CD14-positive monocyte (primary cell): ENCODE data around the gene DMBX1. TPM values are rescaled to one million over a fixed set of nuclear protein-coding genes. Genes with fewer than 3 reads are reported as not detected.
A peak's percentile ranks its signal among the peaks of the same experiment; 100 is the strongest.

Experiments
- DNase-seq, 3 donors: peaks; one replicate each; pipeline ENCODE4 v3.0.0-alpha.2; 2011 to 2022
- H2AFZ ChIP-seq: 2 replicates; pipeline ENCODE4 v1.6.0; 2012; ENCODE audit warnings: mild to moderate bottlenecking, low read depth, low read length, inconsistent platforms; ENCODE audit not compliant: insufficient read depth, poor library complexity, severe bottlenecking
- H3K27ac ChIP-seq, 2 donors: 1 replicate in 1 of 2; 2 replicates in 1 of 2; pipeline ENCODE4 v1.5.1; 2012 to 2013; ENCODE audit warnings: low read length in 2 of 2, control low read depth in 1 of 2, inconsistent platforms in 1 of 2, low read depth in 1 of 2, mild to moderate bottlenecking in 1 of 2
- H3K27me3 ChIP-seq, 2 donors: one replicate each; pipeline versions ENCODE4 v1.6.0 to v1.6.1; 2011 to 2013; ENCODE audit warnings: low read length in 2 of 2; ENCODE audit not compliant: control insufficient read depth in 2 of 2, insufficient read depth in 2 of 2
- H3K36me3 ChIP-seq, 2 donors: replicated peaks in 1 of 2; 1 replicate in 1 of 2; 2 replicates in 1 of 2; pipeline versions ENCODE4 v1.5.1 to v1.6.1; 2012 to 2013; ENCODE audit warnings: low read length in 2 of 2, control low read depth in 1 of 2, inconsistent platforms in 1 of 2, mild to moderate bottlenecking in 1 of 2; ENCODE audit not compliant: insufficient read depth in 2 of 2, control insufficient read depth in 1 of 2
- H3K4me1 ChIP-seq, 2 donors: 1 replicate in 1 of 2; 2 replicates in 1 of 2; pipeline versions ENCODE4 v1.5.1 to v1.6.1; 2012 to 2013; ENCODE audit warnings: low read length in 2 of 2, control low read depth in 1 of 2, inconsistent platforms in 1 of 2, mild to moderate bottlenecking in 1 of 2, moderate library complexity in 1 of 2; ENCODE audit not compliant: insufficient read depth in 2 of 2, control insufficient read depth in 1 of 2
- H3K4me2 ChIP-seq: replicated peaks from 2 replicates; pipeline ENCODE3; 2012; ENCODE audit warnings: low read length, moderate library complexity, mild to moderate bottlenecking; ENCODE audit not compliant: poor library complexity, severe bottlenecking; ENCODE audit errors: extremely low read depth
- H3K4me3 ChIP-seq, 3 experiments: fragments of 200-600 bp in 1 of 3; sonication (generic) in 1 of 3; replicated peaks in 1 of 3; 1 replicate in 2 of 3; 2 replicates in 1 of 3; pipeline ENCODE4 v1.5.1; 2011 to 2013; ENCODE audit warnings: low read length in 3 of 3, mild to moderate bottlenecking in 3 of 3, control low read depth in 2 of 3, low read depth in 2 of 3, inconsistent platforms in 1 of 3, moderate library complexity in 1 of 3
- H3K79me2 ChIP-seq: 2 replicates; pipeline ENCODE4 v1.6.0; 2012; ENCODE audit warnings: mild to moderate bottlenecking, control low read depth, inconsistent platforms, low read length, moderate library complexity; ENCODE audit not compliant: insufficient read depth
- H3K9ac ChIP-seq: 2 replicates; pipeline ENCODE4 v1.6.0; 2017; ENCODE audit warnings: low read length, mild to moderate bottlenecking; ENCODE audit not compliant: insufficient read depth, poor library complexity, severe bottlenecking
- H3K9me3 ChIP-seq, 2 donors: replicated peaks in 1 of 2; 1 replicate in 1 of 2; 2 replicates in 1 of 2; pipeline versions ENCODE4 v1.5.1 to v1.6.1; 2012 to 2013; ENCODE audit warnings: low read length in 2 of 2, control low read depth in 1 of 2; ENCODE audit not compliant: control insufficient read depth in 1 of 2, insufficient read depth in 1 of 2
- H4K20me1 ChIP-seq: 2 replicates; pipeline ENCODE4 v1.6.0; 2012; ENCODE audit warnings: mild to moderate bottlenecking, low read length, control low read depth, moderate library complexity; ENCODE audit not compliant: insufficient read depth
- H3K27ac Mint-ChIP-seq, 7 donors: one replicate each; pipeline ENCODE4 v1.8.0; 2020; ENCODE audit warnings: mild to moderate bottlenecking in 7 of 7, mixed read lengths in 7 of 7, moderate library complexity in 6 of 7, inconsistent platforms in 2 of 7
- H3K27me3 Mint-ChIP-seq, 3 donors: one replicate each; pipeline ENCODE4 v1.8.0; 2021 to 2022; ENCODE audit warnings: low read depth in 3 of 3, mild to moderate bottlenecking in 3 of 3, mixed read lengths in 3 of 3, moderate library complexity in 3 of 3, inconsistent platforms in 1 of 3
- H3K36me3 Mint-ChIP-seq, 2 donors: one replicate each; pipeline ENCODE4 v1.8.0; 2020; ENCODE audit warnings: mixed read lengths in 2 of 2, inconsistent platforms in 1 of 2, mild to moderate bottlenecking in 1 of 2
- H3K4me1 Mint-ChIP-seq: one replicate; pipeline ENCODE4 v1.8.0; 2020; ENCODE audit warnings: mild to moderate bottlenecking, mixed read lengths
- H3K4me3 Mint-ChIP-seq, 2 donors: one replicate each; pipeline ENCODE4 v1.8.0; 2020; ENCODE audit warnings: mild to moderate bottlenecking in 2 of 2, mixed read lengths in 2 of 2, moderate library complexity in 1 of 2
- H3K9me3 Mint-ChIP-seq, 7 donors: one replicate each; pipeline ENCODE4 v1.8.0; 2020 to 2022; ENCODE audit warnings: mixed read lengths in 7 of 7, mild to moderate bottlenecking in 6 of 7, moderate library complexity in 6 of 7, inconsistent platforms in 2 of 7
- CTCF ChIP-seq: fragments of 200-600 bp; IDR thresholded peaks from one replicate; pipeline ENCODE4 v1.8.0; 2022; ENCODE audit warnings: antibody characterized with exemption, mild to moderate bottlenecking
- WGBS: methylation state at CpG from one replicate; pipeline ENCODE4 v1.1.5; 2013; ENCODE audit warnings: missing lambda C conversion rate; ENCODE audit not compliant: insufficient coverage; 5-methylcytosine and 5-hydroxymethylcytosine counted together
- intact Hi-C, 2 donors: fragments of 100-400 bp; cut with micrococcal nuclease; formaldehyde crosslinking; loops; one replicate each; pipeline versions ENCODE4 v1.15.0 to v1.15.1; 2023
- polyA plus RNA-seq, 3 donors: library from polyadenylated mRNA; depleted of rRNA in 1 of 3; unstranded in 2 of 3; stranded (reverse) in 1 of 3; fragments of 300-500 nt in 2 of 3; fragments of >200 nt in 1 of 3; fragmentation: Illumina TruSeq in 2 of 3; gene quantifications; 1 replicate in 2 of 3; 2 replicates in 1 of 3; pipeline ENCODE4 v1.2.3, GENCODE V29; 2012 to 2021

DMBX1 gene
- polyA plus RNA-seq, 3 donors, result not detected

- WGBS, result 10% methylated on average over 15 of the region's 20 CpGs
- H3K9me3 ChIP-seq, result peaks cover 0 to 33% of the 10 kb centered on the region in 2 donors
- Mint-ChIP-seq H3K36me3 (peaks cover 7 to 10% of the 10 kb centered on the region in 2 donors), H3K4me3 (peak overlapping the region in 1 of 2 donors; percentile 56), H3K27me3 (peaks cover 83 to 90% (median 83%) of the 10 kb centered on the region in 3 donors), H3K9me3 (peaks cover 0 to 39% (median 6%) of the 10 kb centered on the region in 7 donors), H3K27ac (no peak overlapping the region), H3K4me1 (peaks cover 17% of the 10 kb centered on the region)
- H3K9ac ChIP-seq, result no peak overlapping the region
- no peaks in the 10 kb centered on the region for H4K20me1 ChIP-seq
- peaks cover 68 to 81% of the 10 kb centered on the region in 2 donors for H3K27me3 ChIP-seq
- H3K4me1 ChIP-seq, result peaks cover 4 to 18% of the 10 kb centered on the region in 2 donors
- H3K36me3 ChIP-seq, result no peaks in the 10 kb centered on the region
- no peak overlapping the region for H3K4me3 ChIP-seq
- H3K27ac ChIP-seq, result no peak overlapping the region
- no peak for TF ChIP-seq CTCF
- no peak overlapping the region for H3K4me2 ChIP-seq
- no peak overlapping the region for H2AFZ ChIP-seq
- DNase-seq, result no peak
- intact Hi-C loops, result no loop called here
- H3K79me2 ChIP-seq, result no peaks in the 10 kb centered on the region
Observed at GRCh38 chr1:46492871-46493270, 3.2 kb downstream of the DMBX1 start.

DNA sequence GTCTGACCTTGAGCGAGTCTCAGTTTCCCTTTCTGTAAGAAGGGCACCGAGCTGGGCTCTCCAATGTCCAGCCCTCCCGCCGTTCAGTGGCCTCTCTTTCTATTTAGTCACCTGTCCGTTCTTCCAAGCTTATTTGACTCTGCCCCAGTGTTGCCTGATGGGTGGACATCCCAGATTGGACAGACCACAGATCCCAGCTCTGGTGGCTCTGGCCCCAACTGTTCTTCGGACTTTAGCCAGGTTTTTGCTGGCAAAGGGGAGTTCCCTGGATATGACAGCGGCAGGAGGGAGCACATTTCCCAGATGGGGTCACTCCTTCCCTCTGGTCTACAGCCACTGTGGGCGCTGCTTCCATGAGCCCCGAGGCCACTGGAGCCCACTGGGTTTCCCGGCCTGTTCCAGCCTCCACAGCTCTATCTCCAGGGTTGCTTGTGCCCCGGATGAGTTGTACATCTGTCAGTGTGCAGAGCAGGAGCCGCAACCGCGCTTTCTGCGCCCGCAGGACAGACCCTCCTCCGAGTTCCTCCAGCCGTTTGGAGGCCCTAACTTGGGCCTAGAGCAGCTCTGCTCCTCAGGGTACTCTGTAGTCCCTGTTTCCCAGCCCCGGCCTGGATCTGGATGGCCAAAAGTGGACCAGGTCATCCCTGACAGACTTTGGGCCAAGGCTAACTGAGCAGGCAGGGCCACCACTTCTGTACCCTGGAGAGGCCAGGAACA is 3.8 kb downstream of the DMBX1 start:
- H3K4me3 ChIP-seq, result no peak overlapping the region
- Mint-ChIP-seq H3K4me3 (peak overlapping the region in 1 of 2 donors; percentile 56), H3K4me1 (peaks cover 17% of the 10 kb centered on the region), H3K9me3 (peaks cover 0 to 33% (median 6%) of the 10 kb centered on the region in 7 donors), H3K27me3 (peaks cover 77 to 84% (median 78%) of the 10 kb centered on the region in 3 donors), H3K27ac (peak overlapping the region in 1 of 7 donors; percentile 14), H3K36me3 (peaks cover 6 to 10% of the 10 kb centered on the region in 2 donors)
- H4K20me1 ChIP-seq, result no peaks in the 10 kb centered on the region
- H3K36me3 ChIP-seq, result no peaks in the 10 kb centered on the region
- H3K4me2 ChIP-seq, result no peak overlapping the region
- H3K9ac ChIP-seq, result no peak overlapping the region
- intact Hi-C loops, result no loop called here
- no peak for TF ChIP-seq CTCF
- no peak overlapping the region for H2AFZ ChIP-seq
- no peak overlapping the region for H3K27ac ChIP-seq
- H3K79me2 ChIP-seq, result no peaks in the 10 kb centered on the region
- WGBS, result 38% methylated on average over 19 of the region's 19 CpGs
- peaks cover 62 to 75% of the 10 kb centered on the region in 2 donors for H3K27me3 ChIP-seq
- DNase-seq, result no peak
- H3K4me1 ChIP-seq, result peaks cover 4 to 18% of the 10 kb centered on the region in 2 donors
- peaks cover 0 to 31% of the 10 kb centered on the region in 2 donors for H3K9me3 ChIP-seq
